Neural crest cell (in vitro differentiated cells): ENCODE results near the gene MICAL3. TPM values are rescaled to one million over a fixed set of nuclear protein-coding genes. Genes with fewer than 3 reads are reported as not detected.
A peak's percentile ranks its signal among the peaks of the same experiment; 100 is the strongest.

ENCODE experiments used
- DNase-seq: peaks from one replicate; pipeline ENCODE4 v3.0.0; 2021; ENCODE audit warnings: low read depth, mixed read lengths, low spot score
- H3K27ac Mint-ChIP-seq: one replicate; pipeline ENCODE4 v1.8.0; 2021; ENCODE audit warnings: mild to moderate bottlenecking, mixed read lengths; ENCODE audit not compliant: unreplicated experiment
- H3K27me3 Mint-ChIP-seq: 2 replicates; pipeline ENCODE4 v1.8.0; 2021; ENCODE audit warnings: low read depth, mild to moderate bottlenecking, mixed read lengths
- H3K36me3 Mint-ChIP-seq: 2 replicates; pipeline ENCODE4 v1.8.0; 2021; ENCODE audit warnings: low read depth, mild to moderate bottlenecking, mixed read lengths
- H3K4me1 Mint-ChIP-seq: 2 replicates; pipeline ENCODE4 v1.8.0; 2021; ENCODE audit warnings: mixed read lengths
- H3K4me3 Mint-ChIP-seq: one replicate; pipeline ENCODE4 v1.8.0; 2021; ENCODE audit warnings: mild to moderate bottlenecking, mixed read lengths
- H3K9me3 Mint-ChIP-seq: 2 replicates; pipeline ENCODE4 v1.8.0; 2021; ENCODE audit warnings: mixed read lengths
- CTCF ChIP-seq: fragments of 200-600 bp; sonication (generic); conservative IDR thresholded peaks from 2 replicates; pipeline ENCODE4 v1.5.0; 2021; ENCODE audit warnings: antibody characterized with exemption, mild to moderate bottlenecking
- total RNA-seq: library from RNA; stranded (reverse); gene quantifications from 2 replicates; pipeline ENCODE4 v1.2.1, GENCODE V29; 2021

MICAL3 gene
- total RNA-seq, 1 donor from 2014 or later, result 84.5 TPM

DNA sequence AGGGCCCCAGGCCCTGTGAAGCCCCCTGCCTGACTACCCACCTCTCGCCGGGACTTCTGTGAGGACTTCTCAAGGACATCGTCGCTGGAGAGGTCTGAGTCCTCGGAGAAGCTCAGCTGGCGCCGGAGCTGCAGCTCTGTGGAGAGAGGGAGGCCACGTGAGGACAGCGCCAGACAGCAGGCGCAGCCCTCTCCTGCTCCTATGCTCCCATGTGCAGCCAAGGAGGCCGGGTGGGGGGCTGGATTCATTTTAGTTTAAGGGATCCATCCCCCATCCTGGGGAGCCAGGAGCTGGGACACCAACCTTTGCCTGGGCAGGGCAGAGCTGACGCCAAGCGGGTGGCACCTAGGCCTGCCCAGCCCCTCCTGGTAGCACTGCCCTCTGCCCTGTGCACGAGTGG is 207.7 kb downstream of the MICAL3 start:
- no peak overlapping the region for H3K27ac Mint-ChIP-seq

DNA sequence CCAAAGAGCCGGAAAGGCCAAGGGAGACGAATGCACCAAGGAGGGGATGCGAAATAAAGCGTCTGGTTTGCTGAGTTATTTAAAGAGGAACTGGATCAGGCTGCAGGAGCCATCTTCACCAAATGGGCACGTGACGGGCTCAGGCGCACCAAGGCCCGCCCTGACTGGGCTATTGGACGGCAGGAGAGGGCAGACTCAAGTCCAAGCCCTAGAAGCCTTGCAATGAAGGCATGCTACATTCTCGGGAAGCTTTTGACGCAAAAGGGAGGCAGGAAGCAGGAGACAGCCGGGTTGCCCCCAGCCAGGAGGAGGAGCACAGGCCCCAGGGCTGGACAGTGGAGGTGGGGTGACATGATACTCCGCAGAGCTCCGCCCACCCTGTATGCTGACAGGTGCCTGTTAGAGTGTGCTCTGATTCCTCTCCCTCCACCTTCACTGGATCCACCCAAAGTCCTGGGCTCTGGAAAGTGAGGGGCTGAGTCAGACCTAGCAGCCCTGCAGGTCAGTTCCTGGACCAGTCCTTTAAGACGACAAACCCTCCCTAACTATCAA is 208.6 kb downstream of the MICAL3 start:
- TF ChIP-seq CTCF, result no peak
- Mint-ChIP-seq H3K36me3 (peaks cover 14% of the 10 kb centered on the region), H3K27ac (peak overlapping the region; percentile 28), H3K4me3 (no peak overlapping the region), H3K27me3 (no peaks in the 10 kb centered on the region), H3K4me1 (no peaks in the 10 kb centered on the region), H3K9me3 (no peaks in the 10 kb centered on the region)
- DNase-seq, result no peak

More for the DNA sequence above, 207.7 kb downstream of the MICAL3 start:
- no peak for TF ChIP-seq CTCF
- H3K27me3 Mint-ChIP-seq, result no peaks in the 10 kb centered on the region
- no peaks in the 10 kb centered on the region for H3K9me3 Mint-ChIP-seq
- no peaks in the 10 kb centered on the region for H3K4me1 Mint-ChIP-seq
- peaks cover 10% of the 10 kb centered on the region for H3K36me3 Mint-ChIP-seq
- no peak for DNase-seq
- H3K4me3 Mint-ChIP-seq, result no peak overlapping the region

- no peak for TF ChIP-seq CTCF
- no peak for DNase-seq
- Mint-ChIP-seq H3K4me1 (no peaks in the 10 kb centered on the region), H3K36me3 (peaks cover 14% of the 10 kb centered on the region), H3K4me3 (no peak overlapping the region), H3K27me3 (no peaks in the 10 kb centered on the region), H3K27ac (no peak overlapping the region), H3K9me3 (no peaks in the 10 kb centered on the region)
Observed at GRCh38 chr22:17814830-17815229, 209.5 kb downstream of the MICAL3 start.

GRCh38 chr22:17814084-17814483 is 210.3 kb downstream of the MICAL3 start:
- Mint-ChIP-seq H3K27ac (no peak overlapping the region), H3K9me3 (no peaks in the 10 kb centered on the region), H3K36me3 (peaks cover 11% of the 10 kb centered on the region), H3K4me3 (no peak overlapping the region), H3K27me3 (no peaks in the 10 kb centered on the region), H3K4me1 (no peaks in the 10 kb centered on the region)
- no peak for DNase-seq
- no peak for TF ChIP-seq CTCF

- Mint-ChIP-seq H3K4me3 (no peak overlapping the region), H3K4me1 (no peaks in the 10 kb centered on the region), H3K27me3 (no peaks in the 10 kb centered on the region), H3K36me3 (peaks cover 16% of the 10 kb centered on the region), H3K27ac (peak overlapping the region; percentile 19), H3K9me3 (no peaks in the 10 kb centered on the region)
- no peak for TF ChIP-seq CTCF
- DNase-seq, result no peak
Observed at GRCh38 chr22:17811119-17811518, 213.2 kb downstream of the MICAL3 start.
